Nephron progenitor cell (in vitro differentiated cells): ENCODE results near the gene PIAS4.

Experiments used
- DNase-seq: peaks from one replicate; pipeline ENCODE4 v3.0.0; 2021
- H3K27ac Mint-ChIP-seq: 2 replicates; pipeline ENCODE4 v1.8.0; 2021; ENCODE audit warnings: mild to moderate bottlenecking, moderate library complexity, mixed read lengths
- H3K27me3 Mint-ChIP-seq: 2 replicates; pipeline ENCODE4 v1.8.0; 2021; ENCODE audit warnings: mild to moderate bottlenecking, low read depth, mixed read lengths; ENCODE audit not compliant: poor library complexity
- H3K36me3 Mint-ChIP-seq: 2 replicates; pipeline ENCODE4 v1.8.0; 2021; ENCODE audit warnings: low read depth, mixed read lengths
- H3K4me1 Mint-ChIP-seq: 2 replicates; pipeline ENCODE4 v1.8.0; 2021; ENCODE audit warnings: mixed read lengths
- H3K4me3 Mint-ChIP-seq: 2 replicates; pipeline ENCODE4 v1.8.0; 2021; ENCODE audit warnings: mild to moderate bottlenecking, moderate library complexity, mixed read lengths
- H3K9me3 Mint-ChIP-seq: 2 replicates; pipeline ENCODE4 v1.8.0; 2021; ENCODE audit warnings: mild to moderate bottlenecking, moderate library complexity, mixed read lengths
- CTCF ChIP-seq: fragments of 200-600 bp; sonication (generic); IDR thresholded peaks from 2 replicates; pipeline ENCODE4 v1.5.0; 2021; ENCODE audit warnings: antibody characterized with exemption

PIAS4 gene

GRCh38 chr19:4059453-4059871, 51.9 kb downstream of the PIAS4 start:
- no peaks in the 10 kb centered on the region for H3K27me3 Mint-ChIP-seq
- peak overlapping the region; percentile 36 for H3K27ac Mint-ChIP-seq
- TF ChIP-seq CTCF, result no peak
- DNase-seq, result no peak
- H3K36me3 Mint-ChIP-seq, result peaks cover 28% of the 10 kb centered on the region
- H3K4me3 Mint-ChIP-seq, result no peak overlapping the region
- peaks cover 13% of the 10 kb centered on the region for H3K4me1 Mint-ChIP-seq
- no peaks in the 10 kb centered on the region for H3K9me3 Mint-ChIP-seq

DNA sequence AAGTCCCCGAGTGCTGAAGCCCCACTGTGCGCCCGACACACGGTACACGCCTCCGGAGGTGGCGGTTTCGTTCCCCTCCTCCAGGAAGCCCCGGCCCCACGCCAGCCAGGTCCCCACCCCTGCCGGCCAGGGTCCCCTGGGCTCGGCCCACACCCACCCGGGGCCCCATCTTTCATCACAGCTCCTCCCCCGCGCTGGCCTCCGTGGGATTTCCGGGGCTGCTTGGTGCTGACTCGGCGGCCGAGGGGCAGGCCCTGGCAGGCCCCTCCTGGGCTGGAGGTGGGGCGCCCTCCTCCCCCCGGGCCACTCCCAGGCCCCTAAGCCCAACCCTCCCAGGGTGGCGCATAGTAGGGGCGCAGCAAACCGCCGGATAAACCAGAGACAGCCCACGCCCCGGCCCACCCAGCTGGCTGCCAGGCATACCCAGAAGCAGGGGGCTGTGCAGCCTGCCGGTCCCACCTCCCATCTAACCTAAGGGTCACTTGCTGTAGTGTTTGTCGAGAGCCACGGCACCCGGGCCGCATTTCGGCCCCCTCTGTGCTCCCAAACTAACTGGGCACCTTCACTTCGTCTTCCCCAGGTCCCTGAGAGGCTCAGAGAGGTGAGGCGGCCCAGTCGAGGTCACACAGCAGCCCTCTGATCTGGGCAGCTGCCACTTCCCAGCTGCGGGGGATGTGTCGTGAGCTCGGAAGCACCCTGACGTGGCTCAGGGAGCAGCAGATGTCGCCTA, 52.5 kb downstream of the PIAS4 start:
- Mint-ChIP-seq H3K36me3 (peaks cover 27% of the 10 kb centered on the region), H3K9me3 (no peaks in the 10 kb centered on the region), H3K4me3 (no peak overlapping the region), H3K27ac (no peak overlapping the region), H3K4me1 (peaks cover 13% of the 10 kb centered on the region), H3K27me3 (no peaks in the 10 kb centered on the region)
- TF ChIP-seq CTCF, result no peak
- DNase-seq, result no peak

- H3K4me1 Mint-ChIP-seq, result peaks cover 13% of the 10 kb centered on the region
- no peak overlapping the region for H3K27ac Mint-ChIP-seq
- DNase-seq, result no peak
- H3K27me3 Mint-ChIP-seq, result no peaks in the 10 kb centered on the region
- peaks cover 21% of the 10 kb centered on the region for H3K36me3 Mint-ChIP-seq
- TF ChIP-seq CTCF, result no peak
- H3K4me3 Mint-ChIP-seq, result no peak overlapping the region
- H3K9me3 Mint-ChIP-seq, result no peaks in the 10 kb centered on the region
These were observed 53.2 kb downstream of the PIAS4 start for GRCh38 chr19:4060621-4061177.

GRCh38 chr19:4061178-4061682, 53.7 kb downstream of the PIAS4 start:
- Mint-ChIP-seq H3K4me3 (no peak overlapping the region), H3K4me1 (peaks cover 13% of the 10 kb centered on the region), H3K36me3 (peaks cover 16% of the 10 kb centered on the region), H3K27ac (no peak overlapping the region), H3K9me3 (no peaks in the 10 kb centered on the region), H3K27me3 (no peaks in the 10 kb centered on the region)
- no peak for DNase-seq
- no peak for TF ChIP-seq CTCF

DNA sequence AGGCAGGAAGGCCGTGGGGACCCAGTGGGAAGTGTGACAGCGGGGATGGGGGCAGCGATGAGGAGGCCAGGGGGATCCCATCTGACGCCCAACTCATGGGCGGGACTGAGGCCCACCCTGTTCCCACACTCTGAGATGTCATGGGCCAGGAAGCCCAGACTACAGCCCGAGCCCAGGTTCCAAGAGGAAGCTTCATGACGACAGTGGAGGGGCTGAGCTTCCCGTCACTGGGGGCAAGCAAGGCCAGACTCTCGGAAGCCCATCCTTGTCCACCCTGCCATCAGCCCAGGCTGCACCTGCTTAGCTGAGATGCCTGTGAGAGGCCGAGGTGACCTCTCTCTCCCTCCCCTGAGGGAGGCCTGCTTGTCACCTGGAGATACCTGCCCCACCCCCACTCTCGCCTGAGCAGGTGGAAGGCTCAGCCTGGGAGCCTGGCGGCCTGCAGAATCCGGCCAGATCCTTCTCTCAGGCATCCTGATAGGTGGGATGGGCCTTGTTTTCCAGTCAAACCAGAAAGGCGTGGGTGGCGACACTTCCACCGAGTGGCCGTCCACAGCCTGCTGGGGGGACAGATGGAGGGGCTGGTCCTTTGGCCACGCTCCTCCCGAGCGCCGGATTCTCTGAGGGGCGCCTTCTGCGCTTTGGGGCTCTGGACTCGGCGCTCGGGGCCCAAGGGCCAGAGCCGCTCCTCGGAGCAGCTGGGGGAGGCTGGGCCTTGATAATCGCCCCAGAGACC, 54.3 kb downstream of the PIAS4 start:
- Mint-ChIP-seq H3K9me3 (no peaks in the 10 kb centered on the region), H3K36me3 (peaks cover 9% of the 10 kb centered on the region), H3K27ac (no peak overlapping the region), H3K27me3 (no peaks in the 10 kb centered on the region), H3K4me3 (no peak overlapping the region), H3K4me1 (peaks cover 13% of the 10 kb centered on the region)
- no peak for DNase-seq
- TF ChIP-seq CTCF, result no peak
